Left hindlimb (tissue), 1 donor: ENCODE measurements around the gene ETS1.

Source experiments
- DNase-seq: peaks from one replicate; pipeline ENCODE4 v3.0.0-alpha.2; 2018

The ETS1 gene

DNA sequence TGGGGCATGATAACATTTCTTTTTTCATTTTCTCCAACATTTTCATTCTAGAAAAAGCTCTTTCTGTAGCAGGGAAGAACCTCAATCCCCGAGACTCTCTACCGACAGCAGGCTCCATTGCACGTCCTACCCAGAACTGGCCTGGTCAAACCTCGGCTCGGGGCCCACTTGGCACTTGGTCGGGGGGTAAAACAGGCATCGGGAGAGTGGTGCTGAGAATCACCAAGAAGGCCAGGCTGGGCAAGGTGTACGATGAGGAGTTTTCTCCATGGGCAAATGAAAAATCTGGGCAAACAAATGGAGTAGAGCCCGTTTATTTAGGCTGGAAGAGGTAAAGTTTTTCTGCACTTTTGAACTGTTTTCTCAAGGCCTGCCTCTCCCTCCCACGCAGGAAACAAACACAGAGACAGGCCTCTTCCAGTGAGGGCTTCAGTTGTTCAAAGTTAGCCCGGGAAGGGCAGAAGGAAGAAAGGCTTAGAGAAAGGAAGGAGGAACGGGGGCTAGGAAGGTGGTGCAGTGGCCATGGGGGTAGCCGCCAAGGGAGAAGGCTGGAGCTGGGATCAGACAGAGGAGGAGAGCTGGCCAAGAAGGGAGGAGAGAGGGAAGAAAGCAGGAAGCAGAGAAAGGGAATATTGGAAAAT is 87.6 kb downstream of the ETS1 start:
- DNase-seq, result no peak

DNA sequence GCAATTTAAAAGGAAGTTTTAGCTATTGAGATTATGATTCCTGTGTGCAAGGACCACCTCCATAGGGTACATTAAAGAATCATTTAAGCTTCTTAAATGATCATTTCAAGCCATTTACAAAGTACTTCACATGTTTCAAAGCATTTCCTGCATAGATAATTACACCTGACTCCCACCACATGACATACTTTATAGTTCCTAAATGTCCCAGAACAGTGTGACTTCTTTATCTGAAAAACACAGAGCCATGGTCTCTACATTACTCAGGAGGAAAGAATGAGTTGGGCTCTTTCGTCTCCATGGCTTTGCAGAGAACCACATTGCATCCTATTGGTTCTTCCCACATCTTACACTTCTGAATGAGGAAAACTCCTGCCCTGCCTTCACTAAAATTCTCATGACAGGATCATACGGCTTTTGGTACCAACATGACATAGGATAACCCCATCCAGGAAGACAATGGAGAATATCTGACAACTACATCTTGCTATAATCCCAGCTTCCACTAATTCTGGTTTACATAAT is 88.6 kb downstream of the ETS1 start:
- DNase-seq, result no peak

DNA sequence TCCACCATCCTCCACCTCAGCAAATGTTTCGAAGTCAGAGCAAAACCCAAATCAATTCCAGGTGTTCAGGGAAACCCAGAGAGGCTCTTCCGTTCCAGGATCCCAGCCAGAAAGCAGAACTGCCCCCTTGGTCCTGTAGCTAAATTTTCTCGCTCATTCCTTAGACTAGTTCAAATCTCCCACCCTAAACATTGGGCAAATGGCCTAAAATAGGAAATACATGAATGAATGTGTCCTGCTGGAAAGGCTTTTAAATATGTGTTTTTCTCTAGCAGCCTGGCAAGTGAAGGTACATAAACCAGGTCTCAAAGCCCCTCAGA is 89.6 kb downstream of the ETS1 start:
- DNase-seq, result no peak

DNA sequence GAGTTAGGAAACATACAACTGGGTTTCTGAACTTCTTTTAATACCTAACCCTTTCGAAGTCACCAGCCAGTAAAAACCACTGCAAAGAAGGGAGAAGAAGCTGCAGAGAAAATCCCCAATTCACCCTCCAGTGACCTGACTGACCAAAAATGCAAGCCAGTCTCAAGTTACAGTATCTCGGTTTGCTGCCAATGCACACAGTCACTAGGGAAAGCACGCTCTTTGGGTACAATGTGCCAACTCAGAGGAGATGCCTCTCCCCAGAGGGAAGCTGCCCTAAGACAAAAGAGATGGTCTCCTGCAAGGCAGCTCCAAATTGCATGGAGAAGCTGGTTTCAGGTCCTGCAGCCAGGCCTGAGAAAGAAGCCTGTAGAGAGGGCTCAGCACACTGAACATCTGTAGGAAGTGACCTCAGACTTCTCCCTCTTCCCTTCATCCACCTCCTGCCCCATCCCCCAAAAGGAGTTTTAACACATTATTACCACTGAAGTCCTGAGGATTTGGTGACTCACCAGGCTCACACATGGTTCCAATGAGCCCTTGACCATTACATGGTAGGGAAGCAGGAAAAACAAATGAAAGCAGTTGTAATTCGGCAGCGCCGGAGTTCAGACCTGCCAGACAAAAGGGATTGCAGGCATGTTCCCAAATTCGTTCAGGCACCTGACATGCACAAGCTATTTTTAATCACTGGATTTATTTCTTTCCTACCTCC is 90.1 kb downstream of the ETS1 start:
- DNase-seq, result peak; percentile 90

DNA sequence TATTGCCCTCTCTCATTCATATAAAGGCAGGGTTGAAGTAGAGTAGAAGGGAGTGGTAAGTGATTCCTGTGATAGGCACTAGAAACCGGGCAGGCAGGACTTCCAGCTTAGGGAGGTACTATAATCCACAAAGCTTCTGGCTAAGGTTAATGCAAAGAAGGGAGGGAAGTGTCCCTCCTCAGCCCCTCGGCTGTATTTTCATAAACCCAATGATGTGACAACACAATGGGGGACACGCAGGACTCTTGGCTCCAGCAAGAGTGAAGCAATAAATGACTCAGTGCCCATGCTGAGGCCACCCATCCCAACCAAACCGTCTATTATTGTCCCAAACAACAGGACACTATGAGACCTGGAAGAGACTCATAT is 90.7 kb downstream of the ETS1 start:
- no peak for DNase-seq

DNA sequence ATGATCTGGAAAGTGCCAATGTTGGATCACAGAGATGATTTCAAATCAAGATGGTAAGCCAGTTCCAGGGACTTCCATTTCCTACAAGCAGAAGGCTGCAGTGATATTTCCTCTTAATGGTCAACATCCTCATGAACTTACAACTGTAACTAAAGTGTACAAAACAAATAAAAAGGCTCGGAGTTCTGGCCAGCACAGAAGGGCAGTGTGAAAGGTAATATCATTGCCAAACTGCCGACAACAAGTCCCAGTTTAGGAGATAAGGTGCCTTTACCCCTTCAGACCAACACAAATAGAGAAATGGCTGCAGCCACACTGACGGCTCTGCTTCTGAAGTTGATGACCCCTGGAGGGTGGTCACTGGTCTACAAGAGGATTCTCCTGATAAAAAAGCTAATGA is 91.1 kb downstream of the ETS1 start:
- DNase-seq, result no peak

DNA sequence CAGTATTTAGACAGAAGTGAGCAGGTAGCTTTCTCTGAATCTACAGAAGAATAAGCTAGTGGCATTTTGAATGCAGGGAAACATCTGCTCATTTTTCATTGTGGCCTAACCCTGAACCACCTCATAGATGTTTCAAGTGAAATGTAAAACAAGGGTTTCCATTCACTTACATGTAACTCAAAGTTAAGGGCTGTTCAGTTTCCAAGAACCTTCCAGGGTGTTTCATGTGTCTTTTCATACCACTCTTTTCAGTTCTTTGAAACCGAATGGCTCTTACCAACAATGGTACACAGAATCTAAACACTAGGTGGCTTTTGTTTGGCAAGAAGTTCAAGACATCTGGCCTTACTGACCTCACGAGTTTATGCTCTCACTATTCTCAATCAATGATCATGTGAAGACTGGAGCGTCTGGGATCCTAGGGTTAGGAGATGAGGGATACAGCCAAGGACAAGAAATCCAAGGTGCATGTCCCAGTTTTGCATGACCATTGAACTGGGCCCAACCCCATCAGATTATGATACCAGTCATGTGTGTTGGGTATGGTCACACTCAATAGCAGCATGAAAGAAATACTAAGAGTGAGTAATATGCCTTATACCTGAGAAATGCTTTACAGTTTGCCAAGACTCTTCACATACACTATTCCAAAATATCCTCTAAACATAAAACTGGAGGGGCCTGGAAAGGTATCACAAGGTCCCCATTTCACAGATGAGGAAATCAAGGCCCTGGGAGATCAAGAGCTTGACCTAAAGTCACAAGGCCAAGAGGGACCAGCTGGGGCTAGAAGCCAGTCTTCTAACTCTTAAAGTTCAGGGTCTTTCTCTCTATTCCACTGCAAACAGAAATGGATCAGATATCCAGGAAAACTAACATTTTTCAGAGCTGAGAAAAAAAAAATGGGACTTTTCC is 92.7 kb downstream of the ETS1 start:
- no peak for DNase-seq

DNA sequence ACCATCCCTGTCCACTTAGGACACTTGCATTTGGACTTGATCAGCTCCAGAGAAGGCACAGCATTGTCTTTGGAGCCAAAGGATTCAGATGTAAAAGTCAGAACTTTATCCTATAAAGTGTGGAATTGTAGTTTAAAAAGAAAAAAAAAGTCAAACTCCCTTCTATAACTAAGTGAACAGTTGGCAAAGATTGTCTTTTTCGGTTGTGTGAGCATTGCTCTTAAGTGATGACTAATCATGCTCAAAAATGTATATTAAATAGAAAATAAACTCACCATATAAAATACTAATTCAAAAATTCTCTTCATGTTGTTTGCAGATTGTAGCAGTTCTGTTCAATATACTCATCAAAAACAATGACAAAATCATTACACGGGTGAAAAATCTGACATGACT is 93.8 kb downstream of the ETS1 start:
- no peak for DNase-seq

DNA sequence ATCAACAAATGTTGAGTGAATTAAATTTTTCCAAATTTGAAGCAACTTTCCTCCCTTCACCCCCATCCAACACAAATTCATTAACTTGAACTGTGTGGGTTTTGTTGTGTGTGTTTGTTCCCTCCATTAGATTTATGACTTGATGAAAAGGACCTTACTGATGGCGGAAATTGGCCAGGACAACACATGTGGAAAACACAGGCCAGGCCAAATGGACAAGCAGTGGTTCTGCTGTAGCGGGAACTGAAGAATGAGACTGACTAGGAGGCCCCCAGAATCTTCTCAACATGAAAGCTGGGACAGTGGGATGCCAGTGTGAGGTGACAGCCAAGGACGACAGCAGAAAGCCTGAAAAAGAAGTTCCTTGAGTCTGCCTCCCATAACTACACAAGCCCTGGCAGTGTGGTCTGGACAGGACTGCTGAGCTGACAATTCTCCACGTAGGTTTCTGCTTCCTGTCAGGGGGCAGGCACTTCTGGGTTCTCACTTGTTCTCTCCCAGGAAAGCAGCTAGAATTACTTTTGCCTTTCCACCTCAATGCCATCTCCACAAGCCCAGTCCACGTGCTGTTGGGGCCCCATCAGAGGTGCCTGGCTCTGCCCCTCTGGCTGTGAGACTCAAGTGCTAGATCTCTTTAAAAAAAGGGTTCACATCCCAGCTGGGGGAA is 94.3 kb downstream of the ETS1 start:
- no peak for DNase-seq

DNA sequence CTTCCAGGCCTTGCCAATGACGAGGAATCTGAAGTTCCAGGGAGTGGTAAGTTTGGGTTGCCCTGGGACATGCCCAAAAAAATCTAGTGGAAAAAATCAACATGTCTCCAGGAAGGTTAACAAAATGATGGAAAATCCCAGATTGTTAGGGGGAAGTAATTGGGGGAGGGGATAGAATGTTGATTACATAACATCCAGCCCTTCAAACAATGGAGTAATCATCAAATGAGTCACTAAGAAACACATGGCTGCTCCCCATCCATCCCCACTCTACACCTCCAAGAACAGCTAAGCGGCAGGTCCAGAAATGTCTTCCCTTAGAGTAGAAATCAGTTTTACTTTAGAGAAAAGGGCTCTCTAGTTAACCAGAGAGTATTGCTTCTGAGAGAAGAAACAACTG is 94.9 kb downstream of the ETS1 start:
- DNase-seq, result no peak

DNA sequence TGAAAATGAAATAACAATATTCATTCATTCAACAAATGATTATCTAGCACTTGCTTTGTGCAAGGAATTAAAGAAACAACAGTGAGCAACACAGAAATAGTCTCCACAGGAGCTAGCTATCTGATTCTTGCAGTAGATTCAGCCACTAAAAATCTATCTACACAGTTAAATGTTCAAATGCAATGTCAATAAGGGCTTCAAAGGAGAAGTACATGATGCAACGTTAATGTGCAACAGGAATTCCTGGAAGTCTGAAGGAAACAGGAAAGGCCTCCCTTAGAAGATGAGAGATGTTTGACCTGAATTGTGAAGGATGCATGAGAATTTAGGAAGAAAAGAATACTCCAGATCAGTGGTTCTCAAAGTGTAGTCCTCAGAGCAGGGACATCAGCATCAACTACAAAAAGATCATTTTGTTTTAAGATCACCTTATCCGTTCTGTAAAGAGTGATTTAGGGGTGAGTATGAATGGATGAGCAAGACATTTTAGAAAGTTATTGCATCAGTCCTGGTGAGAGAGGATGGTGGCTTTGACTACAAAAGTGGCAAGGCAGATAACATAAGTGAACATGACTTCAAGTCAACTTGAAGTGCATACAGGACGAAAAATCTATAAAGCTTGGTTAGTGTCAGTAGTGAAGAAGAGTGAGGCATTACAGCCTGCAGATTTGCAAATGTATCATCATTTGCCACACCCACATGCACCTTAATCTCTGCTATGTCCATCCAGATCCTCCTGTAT is 96.0 kb downstream of the ETS1 start:
- no peak for DNase-seq

DNA sequence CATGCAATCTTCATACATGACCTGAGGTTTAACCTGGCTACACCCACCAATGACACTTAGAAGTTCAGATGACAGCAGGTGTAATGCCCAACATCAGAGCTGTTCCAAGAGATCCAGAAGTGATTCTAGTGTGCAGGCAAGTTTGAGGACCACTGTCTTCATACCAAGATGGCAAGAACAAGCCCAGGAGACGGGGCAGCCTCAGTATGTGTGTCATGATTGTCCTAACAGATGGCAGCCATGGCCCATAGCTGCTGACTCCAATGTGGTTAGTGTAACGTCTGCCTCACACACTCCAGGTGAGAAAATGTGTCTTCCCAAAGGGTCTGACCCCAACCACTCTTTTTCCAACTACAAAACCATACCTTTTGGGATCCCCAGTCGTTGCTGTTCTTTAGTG is 97.3 kb downstream of the ETS1 start:
- DNase-seq, result no peak

DNA sequence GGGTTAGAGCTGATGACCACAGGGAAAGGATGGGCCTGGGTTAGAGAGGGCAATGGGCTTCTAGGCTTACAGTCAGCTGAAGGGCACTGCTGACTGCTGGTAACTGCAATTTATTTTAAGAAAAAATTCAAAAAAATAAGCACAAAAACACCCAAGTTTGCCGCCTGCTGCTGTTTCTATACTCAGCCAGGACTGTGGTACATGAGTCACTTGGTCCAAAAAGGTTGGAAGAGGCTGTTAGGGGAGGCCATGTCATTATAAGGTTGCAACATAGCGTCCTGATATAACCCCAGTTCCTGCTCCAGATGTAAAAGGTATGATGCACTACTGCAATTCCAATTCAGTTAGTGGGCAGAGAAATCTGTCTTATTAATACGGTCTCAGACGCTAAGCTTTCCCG is 98.9 kb downstream of the ETS1 start:
- DNase-seq, result no peak

DNA sequence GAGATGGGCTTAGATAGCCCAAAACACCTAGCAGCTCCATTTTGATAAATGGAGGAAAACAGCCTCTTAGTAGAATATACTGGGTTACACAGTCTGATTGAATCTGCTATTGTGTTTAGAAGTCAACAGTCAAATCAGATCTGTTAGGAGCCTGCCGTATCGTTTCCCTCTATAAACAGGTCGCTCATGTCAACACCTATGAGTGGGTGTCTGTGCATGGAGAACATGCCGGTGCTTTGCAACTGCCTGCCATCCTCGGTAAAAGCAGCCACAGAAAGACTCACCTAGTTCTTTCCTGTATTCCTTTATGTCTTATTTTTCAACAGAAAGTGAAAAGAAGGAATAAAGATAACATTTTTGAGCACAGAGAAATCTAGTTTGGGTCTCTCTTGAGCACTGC is 99.4 kb downstream of the ETS1 start:
- DNase-seq, result no peak

DNA sequence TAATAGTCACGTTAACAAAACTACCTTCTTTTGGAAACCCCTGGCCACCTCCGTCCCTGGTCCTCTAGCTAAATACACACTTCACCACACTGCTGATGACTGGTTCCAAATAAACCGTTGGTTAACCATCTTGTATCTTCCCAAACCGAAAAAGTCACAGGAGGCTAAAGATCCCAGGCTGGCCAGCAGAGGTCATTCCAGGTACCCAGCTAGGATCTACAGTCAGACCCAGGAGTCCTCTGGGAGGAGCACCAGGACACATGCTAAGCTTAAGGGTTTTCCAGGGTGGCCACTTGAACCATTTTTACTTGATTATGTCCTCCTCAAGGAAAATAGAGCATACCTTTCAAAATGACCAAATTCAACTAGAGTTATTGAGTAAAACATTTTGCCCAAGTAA is 103.2 kb downstream of the ETS1 start:
- DNase-seq, result no peak

DNA sequence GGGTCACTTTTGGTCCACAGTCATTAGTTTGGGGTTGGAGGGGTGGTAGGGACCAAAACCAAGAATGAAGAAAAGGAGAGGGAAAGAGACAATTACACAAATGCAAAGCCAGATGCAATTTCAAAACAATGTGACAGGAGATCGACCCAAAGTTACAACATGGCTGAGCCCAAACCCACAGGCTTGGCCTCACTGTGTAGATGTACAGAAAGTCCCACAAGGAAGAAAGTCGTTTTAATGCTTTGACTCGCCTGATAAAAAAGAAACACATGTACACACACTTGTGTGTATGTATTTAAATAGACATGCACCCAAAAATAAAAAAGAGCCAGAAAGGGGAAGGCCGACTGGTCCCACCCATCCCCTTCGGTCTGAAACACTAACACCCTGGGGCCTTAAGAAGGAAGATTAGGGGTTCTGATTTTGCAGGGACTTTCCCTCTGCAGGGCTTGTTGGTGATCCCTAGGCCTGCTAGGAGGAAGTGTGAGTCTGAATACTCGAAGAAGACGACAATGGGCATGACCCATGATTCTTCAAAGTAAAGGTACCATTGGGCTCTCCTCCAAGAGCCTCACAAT is 104.1 kb downstream of the ETS1 start:
- no peak for DNase-seq

DNA sequence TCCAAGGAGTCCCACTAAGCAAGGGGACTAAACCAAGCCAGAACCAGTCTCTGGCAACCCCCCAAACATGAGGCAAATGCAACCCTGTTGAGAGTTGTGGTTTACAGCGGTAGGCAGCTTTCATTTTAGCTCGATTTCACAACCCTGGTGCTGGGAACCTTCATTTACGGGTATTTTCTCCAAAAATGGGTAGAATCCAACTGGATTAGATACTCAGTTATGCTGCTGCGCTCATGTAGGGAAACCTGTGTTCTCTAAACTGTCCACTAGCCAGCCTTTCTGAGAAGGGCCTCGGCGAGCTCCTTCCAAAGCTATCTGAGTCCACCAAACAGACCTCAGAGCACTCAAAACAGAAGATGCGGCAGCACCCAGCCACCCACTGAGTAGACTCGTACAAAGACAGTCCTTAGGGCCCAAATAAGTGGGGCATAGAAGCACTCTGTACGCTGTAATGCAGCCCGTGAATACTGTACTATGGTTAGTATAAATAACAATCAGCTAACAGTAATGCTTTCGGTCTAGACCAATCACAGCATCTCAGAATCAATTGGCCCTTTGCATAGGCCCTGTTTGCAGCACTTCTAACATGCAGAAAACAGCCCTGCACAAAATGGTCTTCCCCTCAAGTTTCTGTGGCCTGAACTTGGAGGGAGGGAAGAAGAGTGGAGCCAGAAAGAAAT is 104.7 kb downstream of the ETS1 start:
- no peak for DNase-seq

DNA sequence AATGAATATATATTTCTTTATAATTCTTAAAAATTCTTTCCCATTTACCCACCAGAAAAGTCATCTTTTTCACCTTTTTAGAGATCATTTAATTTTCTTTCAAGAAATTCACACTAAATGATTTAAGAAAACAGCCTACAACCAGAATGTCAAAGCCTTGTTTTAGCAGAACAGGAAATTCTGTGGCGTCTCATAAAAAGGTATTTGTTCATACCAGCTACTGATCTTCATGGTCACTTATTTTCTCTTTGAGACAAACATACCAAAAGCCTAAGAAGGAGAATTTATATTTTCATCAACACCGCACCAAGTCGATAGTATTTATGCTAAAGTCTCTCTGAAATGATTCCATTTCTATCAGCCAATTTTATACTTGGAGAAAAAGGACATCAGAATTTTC is 105.3 kb downstream of the ETS1 start:
- DNase-seq, result no peak

DNA sequence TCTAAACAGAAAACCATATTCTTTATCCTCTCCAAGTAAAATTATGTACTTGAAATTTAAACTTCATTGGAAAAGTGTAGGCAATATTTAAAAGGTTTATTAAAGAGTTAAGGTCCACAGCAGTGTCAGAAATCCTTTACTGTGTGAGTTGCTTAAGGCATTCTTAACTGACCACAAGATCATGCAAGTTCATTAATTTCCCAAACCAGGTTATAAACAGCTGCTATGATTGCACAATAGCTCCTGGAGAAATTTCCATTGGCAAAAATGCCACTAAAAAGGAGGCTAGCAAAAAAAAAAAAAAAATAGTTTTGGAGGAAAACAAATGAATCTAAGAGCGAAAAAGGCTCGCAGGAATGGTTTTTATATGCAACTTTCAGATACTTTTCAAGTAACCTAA is 106.2 kb downstream of the ETS1 start:
- DNase-seq, result no peak

DNA sequence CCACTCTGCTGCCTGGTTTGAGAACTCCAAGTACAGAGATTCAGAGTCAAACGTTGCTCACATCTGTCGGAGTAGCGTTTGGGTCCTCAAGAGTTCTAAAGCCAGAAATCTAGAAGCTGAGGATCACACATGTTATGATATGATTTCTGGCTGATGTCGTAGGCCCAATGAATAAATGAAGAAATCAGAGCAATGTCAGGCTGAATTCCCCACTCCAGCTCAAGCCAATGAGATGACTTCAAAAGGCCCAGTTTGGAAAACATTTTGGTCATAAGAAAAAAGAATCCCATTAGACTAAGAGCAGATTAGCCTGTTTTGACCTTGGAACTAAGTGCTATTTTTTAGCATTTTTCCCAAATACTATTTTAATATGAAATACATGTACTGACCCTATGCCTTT is 106.7 kb downstream of the ETS1 start:
- DNase-seq, result no peak

DNA sequence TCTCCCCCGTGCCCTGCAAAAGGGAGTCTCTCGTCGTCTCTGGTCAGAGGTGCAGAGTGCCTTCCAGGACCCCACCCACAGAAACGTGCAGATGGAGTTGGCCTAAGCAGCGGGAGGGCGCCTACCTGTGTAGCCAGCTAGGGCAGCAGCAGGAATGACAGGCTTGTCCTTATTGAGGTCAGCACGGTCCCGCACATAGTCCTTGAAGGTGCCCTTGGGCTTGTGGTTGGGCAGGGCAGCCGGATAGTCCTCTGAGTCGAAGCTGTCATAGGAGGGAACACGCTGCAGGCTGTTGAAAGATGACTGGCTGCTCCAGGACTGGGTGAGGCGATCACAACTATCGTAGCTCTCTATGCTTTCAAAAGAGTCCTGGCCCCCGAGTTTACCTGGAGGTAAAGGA is 107.3 kb downstream of the ETS1 start:
- no peak for DNase-seq

DNA sequence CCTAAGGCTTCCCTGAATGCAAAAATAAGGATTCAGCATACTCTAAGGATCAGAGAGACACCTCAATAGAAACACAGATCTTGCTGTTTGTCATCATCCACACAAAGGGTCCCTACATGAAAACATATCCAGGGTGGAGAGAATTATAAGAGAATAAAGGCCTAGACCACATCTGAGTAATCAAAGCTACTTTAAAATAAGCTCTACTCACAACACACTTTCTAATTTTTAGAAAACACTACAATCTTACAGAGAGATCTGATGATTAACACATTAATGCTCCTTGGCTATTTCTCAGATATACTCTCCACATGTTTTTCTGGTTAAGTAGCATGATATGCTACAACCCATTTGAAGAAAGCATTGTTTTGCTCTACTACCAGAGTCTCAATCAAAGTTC is 108.2 kb downstream of the ETS1 start:
- no peak for DNase-seq
